NCI-H748 (cell line): ENCODE results near the gene SUMO1.
A peak's percentile ranks its signal among the peaks of the same experiment; 100 is the strongest.

Experiments used
- DNase-seq: peaks from one replicate; lab custom pipeline; 2025; ENCODE audit not compliant: unreplicated experiment; lab: John Stamatoyannopoulos, UW

The SUMO1 gene

DNA sequence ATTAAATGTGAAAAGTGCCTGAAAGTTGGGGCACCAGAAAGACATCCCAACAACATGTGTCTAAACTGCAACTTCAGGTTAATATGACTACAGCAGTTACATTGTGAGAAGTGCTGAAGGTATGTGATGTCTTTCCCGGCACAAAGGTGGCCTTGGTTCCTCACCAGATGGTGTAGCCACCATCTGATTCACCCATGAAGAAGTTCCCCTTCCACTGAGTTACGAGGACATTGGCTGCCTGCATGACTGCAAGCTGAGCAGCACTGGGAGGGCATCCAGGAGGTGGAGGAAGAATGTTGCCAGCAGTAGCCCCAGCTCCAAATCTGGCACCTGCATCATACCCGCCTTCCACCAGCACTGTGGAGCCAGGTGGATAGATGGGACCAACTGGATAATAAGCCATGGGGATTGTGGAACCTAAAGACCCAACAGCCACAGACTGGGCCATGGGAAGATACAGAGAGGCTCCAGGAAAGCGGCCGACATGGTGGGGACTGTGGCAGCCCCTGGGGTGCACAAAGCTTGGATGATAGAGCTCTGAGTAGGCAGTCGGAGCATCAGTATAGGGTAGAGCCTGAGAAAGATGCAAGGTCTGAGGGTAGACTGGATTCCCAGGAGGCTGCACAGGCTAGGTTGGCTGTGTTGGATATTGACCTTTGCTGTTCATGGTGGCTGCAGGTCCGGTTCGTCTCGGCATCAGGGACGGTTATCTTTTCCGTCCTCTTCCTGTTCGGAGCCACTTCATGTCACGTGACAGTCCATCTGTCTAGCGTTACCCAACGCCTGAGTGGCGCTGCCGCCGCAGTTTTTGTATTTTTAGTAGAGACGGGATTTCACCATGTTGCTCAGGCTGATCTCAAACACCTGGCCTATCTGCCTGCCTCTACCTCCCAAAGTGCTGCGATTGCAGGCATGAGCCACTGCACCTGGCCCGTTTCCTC is 36.9 kb downstream of the SUMO1 start:
- no peak for DNase-seq

DNA sequence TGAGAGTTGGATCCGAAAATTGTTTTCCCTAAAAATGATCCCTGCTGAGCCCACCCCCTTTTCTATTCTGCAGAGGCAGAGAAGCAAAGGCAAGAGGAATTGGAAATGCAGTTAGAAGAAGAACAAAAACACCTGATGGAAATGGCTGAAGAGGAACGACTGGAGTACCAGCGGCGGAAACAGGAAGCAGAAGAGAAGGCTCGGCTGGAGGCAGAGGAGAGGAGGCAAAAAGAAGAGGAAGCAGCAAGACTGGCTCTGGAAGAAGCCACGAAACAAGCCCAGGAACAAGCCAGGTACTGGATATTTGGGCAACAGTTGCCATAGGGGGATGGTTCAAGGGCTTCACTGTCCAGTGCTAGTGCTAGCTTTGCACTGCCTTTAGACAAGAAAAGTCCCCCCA is 41.7 kb downstream of the SUMO1 start:
- no peak for DNase-seq

DNA sequence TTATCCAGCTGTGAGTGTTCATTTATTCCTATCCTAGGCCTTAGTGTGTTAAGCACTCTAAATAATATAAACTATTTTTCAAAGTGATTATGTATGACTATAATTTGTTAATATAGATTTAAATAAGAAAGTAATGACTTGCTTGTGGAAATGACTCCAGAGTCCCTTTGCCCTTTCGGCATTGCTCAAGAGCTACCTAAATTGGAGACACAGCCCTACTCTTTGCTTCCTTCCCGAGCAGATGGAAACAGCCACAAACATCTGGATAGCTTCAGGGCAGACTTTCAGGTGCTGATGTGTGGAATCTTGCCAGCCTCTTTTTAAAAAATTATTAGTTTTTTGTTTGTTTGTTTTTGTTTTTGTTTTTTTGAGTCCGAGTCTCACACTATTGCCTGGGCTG is 44.0 kb downstream of the SUMO1 start:
- DNase-seq, result no peak

DNA sequence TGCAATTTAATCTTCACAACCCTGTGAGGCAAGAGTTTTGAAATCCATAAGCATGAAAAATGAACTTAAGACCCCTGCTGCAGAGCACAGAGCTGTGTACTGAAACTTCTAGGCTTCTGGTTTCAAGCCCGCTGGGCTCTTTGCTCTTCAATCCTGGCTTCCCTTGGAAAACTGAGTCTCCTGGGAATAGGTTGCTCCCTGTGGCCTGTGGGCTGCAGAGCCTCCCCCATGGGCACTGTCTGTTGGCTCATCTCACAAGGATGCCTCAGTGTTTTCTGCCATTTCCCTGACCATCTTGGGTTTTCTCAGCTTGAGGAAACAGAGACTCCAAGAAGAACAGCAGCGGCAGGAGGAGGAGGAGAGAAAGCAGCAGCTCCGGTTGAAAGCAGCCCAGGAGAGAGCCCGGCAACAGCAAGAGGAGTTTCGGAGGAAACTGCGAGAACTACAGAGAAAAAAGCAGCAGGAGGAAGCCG is 44.5 kb downstream of the SUMO1 start:
- no peak for DNase-seq

DNA sequence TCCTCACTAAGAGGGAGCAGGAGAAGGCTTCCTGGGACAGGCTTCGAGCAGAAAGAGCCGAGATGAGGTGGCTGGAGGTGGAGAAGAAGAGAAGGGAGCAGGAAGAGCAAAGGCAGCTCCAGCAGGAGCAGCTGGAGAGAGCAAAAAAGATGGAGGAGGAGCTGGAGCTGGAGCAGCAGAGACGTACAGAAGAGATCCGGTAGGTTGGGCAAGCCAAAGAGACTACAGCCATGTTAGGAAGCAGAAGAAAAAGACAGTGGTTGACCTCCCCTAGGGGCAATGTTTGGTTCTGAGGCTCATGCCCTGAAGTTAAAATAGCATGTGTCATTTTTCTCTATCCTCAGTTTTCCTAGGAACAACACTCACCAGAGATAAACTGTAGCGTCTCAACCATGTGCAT is 45.1 kb downstream of the SUMO1 start:
- no peak for DNase-seq

DNA sequence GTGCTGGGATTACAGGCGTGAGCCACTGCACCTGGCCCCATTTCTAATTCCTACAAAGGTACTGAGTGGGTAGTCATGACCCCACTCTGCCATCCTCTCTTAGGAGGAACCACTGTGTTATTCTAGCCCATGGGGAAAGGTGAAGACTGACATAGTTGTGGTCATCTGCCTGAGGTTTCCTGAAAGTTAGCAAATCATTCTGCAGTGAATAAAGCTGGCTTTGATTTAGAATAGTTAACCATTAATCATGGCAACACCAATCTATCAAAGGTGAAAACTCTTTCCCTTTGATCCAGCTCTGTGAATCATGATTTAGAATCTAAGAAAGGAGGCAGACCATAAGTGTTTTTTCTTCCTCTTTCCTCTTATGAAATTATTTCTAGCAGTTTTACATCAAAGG is 50.8 kb downstream of the SUMO1 start:
- no peak for DNase-seq

DNA sequence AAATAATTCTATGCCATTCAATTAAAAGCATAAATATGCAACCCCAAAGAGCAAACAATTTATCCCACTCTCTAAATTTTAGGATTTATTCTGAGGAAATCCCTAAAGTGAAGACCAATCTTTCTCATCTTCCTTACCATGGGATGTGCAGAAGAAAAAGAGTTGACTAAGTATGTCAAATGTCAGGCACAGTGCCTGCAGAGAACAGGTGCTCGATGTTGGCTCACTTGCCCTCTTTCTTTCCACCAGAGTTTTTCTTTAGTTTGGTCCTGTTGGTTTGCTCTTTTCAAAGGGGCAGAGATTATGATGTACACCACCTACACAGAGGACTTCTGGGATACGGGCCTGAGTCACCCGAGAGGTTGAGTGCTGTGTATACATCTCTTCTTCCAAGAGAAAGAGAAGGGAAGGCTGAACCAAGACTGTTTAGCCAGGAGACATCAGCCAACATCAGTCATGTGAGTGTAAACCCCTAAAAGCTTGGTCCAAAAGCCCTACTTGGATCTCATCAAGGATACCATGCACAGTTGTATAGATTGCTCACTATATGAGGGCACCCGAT is 51.7 kb downstream of the SUMO1 start:
- no peak for DNase-seq

DNA sequence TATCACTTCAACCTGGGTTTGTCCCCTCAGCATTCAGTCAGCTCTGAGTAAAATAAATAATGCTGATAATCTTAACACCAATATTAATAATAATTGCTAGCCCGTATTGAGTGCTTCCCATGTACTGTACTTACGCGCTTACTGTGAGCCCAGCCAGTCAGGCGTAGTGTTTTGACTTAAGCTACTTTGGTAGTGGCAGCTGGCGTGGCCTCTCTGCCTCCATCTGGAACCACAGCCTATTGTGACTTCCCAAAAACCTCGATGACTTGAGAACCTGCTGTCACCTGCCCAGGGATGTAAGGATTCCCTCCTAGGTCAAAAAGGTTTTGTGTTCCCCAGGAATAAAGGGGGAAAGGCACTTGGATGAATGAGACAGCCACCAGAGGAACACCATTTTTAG is 53.2 kb downstream of the SUMO1 start:
- no peak for DNase-seq

DNA sequence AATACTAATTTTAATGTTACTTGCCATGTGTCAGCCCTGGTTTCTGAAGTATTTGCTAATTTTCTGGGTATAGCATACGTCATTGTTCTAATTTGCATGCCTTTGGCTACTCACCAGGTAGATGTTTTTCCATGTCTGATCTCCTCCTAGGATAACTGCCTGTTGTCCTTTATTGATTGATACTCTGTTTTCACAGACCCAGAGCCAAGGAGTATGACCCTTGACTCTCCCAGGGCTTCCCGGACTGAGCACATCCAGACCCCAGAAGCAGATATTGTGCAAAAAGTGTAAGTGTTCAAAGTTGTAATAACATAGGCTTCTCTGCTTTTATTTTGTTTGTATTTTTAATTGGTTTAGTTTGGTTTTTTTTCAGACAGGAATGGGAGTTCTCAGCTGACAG is 53.8 kb downstream of the SUMO1 start:
- no peak for DNase-seq

DNA sequence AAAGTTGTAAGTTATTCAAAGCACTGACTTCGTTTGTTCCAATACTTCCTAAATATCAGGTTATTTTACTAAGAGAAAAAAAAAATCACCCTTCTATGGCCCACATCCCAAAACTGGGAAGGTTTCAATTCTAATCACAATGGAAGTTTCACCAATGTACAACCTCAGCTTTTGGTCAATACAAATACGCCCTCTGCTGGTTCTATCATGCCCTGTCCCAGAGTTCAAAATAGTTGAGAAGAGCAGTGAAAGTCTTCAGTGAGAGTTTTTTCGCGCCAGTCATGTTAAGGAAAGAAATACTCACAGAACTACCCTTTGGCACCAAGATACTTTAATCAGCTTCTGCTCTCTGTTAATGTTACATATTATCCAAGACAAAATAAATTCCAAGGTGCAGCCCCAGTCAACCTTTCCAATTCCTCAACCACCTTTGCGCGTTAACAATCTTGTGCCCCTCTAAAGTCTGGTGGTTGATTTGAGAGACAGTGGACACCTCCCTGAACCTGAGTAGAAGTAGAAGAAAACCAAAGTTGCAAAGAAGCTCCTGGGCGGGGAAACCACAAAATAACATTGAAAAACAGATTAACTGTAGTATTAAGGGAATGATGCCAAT is 59.9 kb downstream of the SUMO1 start:
- DNase-seq, result peak; percentile 68

DNA sequence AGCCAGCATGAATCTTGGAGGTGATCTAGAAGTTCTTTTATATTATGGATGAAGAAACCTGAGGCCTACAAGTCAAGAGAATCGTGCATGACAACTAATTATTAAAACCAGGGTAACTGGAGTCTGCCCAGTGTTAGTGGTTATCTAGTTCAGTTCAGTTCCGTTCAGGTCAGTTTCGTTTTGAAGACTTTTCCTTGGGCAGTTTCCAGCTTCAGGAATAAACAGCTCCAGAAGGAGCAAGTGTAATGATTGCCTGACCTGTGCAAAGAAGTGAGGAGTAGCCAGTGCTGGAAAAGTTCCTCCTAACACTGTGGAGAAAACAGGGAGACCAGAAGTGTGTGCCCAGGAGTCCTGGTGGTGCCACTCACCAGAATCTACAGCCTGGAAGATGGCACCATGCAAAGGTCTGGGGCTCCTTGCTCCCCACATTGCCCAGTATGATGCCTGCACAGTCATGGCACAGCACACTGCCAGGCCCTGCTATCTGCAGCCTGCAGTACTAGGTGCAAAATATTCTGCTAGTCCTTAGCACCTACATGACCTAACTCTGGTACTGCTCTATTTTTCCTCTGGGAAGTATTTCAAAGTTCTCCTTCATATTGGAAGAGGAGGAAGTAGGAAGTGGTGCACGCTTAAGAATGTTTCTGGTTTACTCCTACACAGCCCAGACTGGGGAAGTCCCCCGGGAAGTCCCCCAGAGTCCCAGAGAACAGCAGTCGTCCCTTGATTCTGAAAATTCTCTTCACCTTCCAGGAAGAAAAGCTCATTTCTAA is 65.8 kb downstream of the SUMO1 start:
- no peak for DNase-seq

DNA sequence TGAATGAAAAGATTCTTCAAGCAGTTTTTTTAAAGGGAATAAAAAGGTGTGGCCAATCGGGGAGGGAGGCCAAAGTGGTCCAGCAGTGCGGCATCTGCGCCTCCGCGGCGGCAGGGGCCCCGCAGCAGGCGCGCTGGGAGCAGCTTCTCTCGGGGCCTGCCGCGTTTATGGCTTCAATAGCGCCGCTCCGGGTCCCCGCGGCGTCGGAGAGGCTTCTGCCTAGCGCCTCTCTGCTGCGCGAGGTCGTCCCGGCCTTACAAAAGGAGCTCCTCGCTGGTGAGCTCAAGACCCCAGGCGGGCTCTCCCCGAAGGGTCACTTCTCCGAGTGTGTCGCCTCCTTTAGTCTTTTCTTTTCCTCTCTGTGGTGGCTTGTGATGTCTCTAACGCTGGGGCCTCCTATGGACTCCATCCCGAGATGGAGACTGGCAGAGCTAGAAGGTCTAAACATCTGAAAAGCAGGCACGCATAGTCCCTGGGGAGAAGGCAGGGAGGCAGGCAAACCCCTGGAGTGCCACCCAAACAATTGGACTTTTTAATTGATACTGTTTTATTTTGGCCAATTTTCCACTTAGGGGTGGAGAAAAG is 67.1 kb downstream of the SUMO1 start:
- peak; percentile 64 for DNase-seq

DNA sequence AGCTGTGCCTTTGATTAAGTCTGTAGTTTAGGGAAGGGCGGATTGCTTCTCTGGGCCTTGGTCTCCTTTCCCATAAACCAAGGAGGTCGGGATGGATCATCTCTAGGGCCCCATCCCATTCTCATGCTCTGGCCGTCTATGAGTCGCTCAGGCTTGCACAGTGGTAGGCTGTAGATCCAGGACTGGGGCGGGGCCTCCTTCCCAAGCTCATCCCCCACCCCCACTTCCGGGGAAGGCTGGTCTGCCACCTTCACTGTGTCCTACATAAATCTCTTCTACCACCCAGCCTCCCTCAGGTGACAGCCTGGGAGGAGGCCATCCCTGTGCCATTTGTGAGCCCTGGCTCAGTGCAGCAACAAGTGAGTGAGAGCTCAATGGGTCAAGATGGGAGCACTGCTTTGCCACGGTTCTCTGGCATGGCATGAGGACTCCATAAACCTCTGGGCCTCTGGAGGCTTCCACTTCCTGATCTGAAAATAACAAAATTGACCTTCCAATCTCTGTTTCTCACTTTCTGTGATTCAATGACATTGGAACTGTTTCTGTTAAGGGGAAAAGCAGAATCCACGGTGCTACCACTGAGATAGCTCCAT is 68.5 kb downstream of the SUMO1 start:
- DNase-seq, result no peak

DNA sequence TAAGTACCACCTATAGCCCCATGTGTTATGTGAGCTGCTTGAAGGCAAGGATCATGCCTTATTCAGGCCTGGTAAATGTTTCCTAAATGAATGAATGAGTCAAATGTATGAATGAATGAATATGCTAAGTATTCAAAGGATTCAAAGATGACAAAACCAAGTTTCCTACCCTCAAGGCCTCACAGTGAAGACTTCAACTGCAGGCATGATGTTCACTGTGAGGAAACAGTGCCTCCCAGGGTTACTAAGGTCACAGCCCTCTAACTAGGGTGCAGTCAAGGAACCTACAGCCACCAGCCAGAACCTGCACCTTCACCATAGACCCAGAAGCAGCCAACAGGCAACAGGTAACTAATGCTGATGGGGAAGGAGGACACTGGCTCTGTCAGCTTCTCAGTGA is 69.3 kb downstream of the SUMO1 start:
- DNase-seq, result no peak

DNA sequence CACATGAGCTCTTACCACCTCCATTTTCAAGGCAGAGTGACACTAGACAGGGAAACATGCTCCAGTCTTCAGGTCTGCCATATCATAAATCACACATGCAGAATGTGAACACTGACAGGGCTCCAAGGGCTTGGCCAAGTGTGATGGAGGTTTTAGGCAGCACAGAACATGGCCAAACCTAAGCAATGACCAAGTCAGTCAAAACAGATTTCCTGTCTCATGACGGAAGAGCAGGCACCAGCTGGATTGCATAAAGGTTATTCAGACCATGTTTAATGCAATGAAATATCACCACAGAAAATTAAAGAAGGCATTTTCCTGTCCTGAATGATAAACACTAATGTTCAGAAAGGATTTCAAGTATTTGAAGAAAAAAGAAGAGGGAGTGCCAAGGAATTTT is 72.5 kb downstream of the SUMO1 start:
- DNase-seq, result no peak

DNA sequence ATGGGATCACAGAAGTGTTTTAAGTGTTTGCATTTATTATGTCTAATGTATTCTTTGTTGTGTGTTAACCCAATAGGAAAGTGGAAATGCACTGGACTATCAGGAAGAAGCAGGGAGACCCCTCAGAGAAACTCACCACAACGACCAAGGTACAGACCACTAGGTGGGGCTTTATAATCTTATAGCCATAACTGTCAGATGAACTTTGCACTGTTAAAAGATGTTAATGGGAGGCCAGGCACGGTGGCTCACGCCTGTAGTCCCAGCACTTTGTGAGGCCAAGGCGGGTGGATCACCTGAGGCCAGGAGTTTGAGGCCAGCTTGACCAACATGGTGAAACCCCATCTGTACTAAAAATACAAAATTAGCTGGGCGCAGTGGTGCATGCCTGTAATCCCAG is 73.2 kb downstream of the SUMO1 start:
- no peak for DNase-seq

DNA sequence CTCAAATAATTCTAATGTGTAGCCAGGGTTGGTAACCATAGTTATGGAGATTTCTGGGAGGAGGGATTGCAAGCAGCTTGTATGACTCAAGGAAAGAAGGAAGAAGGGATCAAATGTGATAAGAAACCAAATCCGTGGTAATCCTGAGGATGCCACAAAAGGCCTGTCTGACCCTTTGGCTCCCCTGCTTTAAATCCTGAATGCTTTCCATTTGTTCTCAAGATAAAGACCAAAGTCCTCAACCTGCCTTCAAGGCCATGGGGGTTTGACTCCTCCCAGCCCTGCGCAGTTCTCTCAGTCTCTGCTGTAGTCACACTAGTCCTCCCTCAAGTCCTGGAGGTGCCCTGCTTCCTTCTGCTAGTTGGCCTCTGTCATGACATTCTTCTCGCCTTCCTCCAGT is 74.0 kb downstream of the SUMO1 start:
- DNase-seq, result no peak

DNA sequence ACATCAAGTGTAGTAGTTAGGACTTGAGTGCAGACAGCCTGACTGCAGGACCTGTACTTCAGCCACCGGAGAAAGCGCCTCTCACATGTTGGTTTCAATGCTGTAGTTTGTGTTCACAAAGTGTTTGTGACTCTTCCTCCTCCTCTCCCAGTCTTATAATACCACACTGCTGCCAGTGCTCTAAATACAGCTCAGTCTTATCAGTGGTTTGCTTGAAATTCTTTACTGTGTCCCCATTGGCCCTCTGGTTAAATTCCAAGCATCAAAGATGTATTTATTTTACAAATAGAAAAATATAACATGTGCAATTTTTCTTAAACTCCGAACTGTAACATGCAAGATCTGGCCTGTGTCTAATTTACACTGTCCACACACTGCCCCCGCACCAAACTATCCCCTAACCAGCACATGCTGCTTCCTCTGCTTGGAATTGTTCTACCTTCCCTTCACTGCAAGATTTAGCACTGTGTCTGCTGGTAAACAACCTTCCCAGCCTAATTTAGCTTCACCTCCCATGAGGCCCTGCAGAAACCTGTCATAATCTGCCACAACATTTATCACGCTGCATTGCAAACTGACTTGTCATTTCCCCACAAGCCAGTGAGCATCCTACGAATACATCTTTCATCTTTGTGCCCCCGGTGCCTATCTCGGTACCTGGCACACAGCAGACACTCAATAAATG is 77.1 kb downstream of the SUMO1 start:
- DNase-seq, result no peak

DNA sequence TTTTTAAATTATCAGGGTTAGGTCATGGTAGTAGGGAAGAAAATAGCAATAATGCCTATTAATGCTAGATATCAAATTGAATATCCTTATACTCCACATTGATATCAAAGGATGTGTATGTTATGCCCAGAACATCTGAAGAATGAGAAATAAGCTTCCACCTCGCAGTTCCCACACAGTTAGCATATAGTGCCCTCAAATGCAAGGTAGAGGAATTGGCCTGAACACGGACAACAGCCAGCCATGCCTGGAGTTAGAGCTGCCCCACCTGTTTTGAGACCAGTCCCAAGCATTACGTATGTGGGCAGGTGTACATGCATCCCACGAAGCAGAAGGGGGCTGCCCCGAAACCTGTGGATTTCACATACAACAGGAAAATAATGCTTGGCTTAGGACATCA is 79.6 kb downstream of the SUMO1 start:
- peak; percentile 26 for DNase-seq
